HEK293 (cell line): ENCODE measurements around the gene EPB41L5.

Experiments
- CTCF ChIP-seq: fragments of 450-650 bp; formaldehyde crosslinking; IDR thresholded peaks from 2 replicates; pipeline ENCODE4 v1.5.1; 2016; ENCODE audit warnings: missing biosample characterization, missing genetic modification characterization
- KLF1 ChIP-seq: fragments of 450-650 bp; formaldehyde crosslinking; IDR thresholded peaks from 2 replicates; pipeline ENCODE4 v1.5.1; 2016; ENCODE audit warnings: missing biosample characterization, missing genetic modification characterization
- SP2 ChIP-seq: fragments of 450-650 bp; formaldehyde crosslinking; IDR thresholded peaks from 2 replicates; pipeline ENCODE4 v1.5.1; 2016; ENCODE audit warnings: missing biosample characterization, missing genetic modification characterization
- ZBTB49 ChIP-seq: fragments of 450-650 bp; formaldehyde crosslinking; IDR thresholded peaks from 2 replicates; pipeline ENCODE4 v1.5.1; 2016; ENCODE audit warnings: missing biosample characterization, missing genetic modification characterization, low read depth
- ZBTB8A ChIP-seq: fragments of 450-650 bp; formaldehyde crosslinking; IDR thresholded peaks from 2 replicates; pipeline ENCODE4 v1.5.1; 2016; ENCODE audit warnings: missing biosample characterization, missing genetic modification characterization
- ZFP37 ChIP-seq: fragments of 450-650 bp; formaldehyde crosslinking; IDR thresholded peaks from 2 replicates; pipeline ENCODE4 v1.5.1; 2016; ENCODE audit warnings: missing biosample characterization, missing genetic modification characterization
- ZNF10 ChIP-seq: fragments of 450-650 bp; formaldehyde crosslinking; IDR thresholded peaks from 2 replicates; pipeline ENCODE4 v1.5.1; 2017; ENCODE audit warnings: missing biosample characterization, missing genetic modification characterization
- ZNF214 ChIP-seq: fragments of 450-650 bp; formaldehyde crosslinking; IDR thresholded peaks from 2 replicates; pipeline ENCODE4 v1.5.1; 2017; ENCODE audit warnings: missing biosample characterization, mild to moderate bottlenecking, missing genetic modification characterization, borderline replicate concordance
- ZNF394 ChIP-seq: fragments of 450-650 bp; formaldehyde crosslinking; IDR thresholded peaks from 2 replicates; pipeline ENCODE4 v1.5.1; 2016; ENCODE audit warnings: missing biosample characterization, missing genetic modification characterization, mild to moderate bottlenecking, moderate library complexity, borderline replicate concordance
- ZNF398 ChIP-seq: fragments of 450-650 bp; formaldehyde crosslinking; IDR thresholded peaks from 2 replicates; pipeline ENCODE4 v1.5.1; 2017; ENCODE audit warnings: missing biosample characterization, missing genetic modification characterization
- ZNF544 ChIP-seq: fragments of 450-650 bp; formaldehyde crosslinking; IDR thresholded peaks from 2 replicates; pipeline ENCODE4 v1.5.0; 2017; ENCODE audit warnings: missing biosample characterization, missing genetic modification characterization
- ZNF660 ChIP-seq: fragments of 450-650 bp; IDR thresholded peaks from 2 replicates; pipeline ENCODE4 v1.5.1; 2018; ENCODE audit warnings: missing biosample characterization, mild to moderate bottlenecking, missing genetic modification characterization
- ZNF677 ChIP-seq: fragments of 450-650 bp; IDR thresholded peaks from 2 replicates; pipeline ENCODE4 v1.5.0; 2018; ENCODE audit warnings: missing biosample characterization, mild to moderate bottlenecking, missing genetic modification characterization, moderate library complexity

- TF ChIP-seq CTCF (tag by site-specific recombination) = no peak
- TF ChIP-seq ZBTB8A (tag by site-specific recombination) = no peak
- no peak for TF ChIP-seq ZNF660 (tag by site-specific recombination)
- TF ChIP-seq ZBTB49 (tag by site-specific recombination) = no peak
- TF ChIP-seq ZNF394 = no peak
- TF ChIP-seq KLF1 = no peak
- no peak for TF ChIP-seq ZNF10 (tag by site-specific recombination)
- no peak for TF ChIP-seq ZNF214 (tag by site-specific recombination)
- TF ChIP-seq ZNF544 (tag by site-specific recombination) = no peak
- TF ChIP-seq ZNF677 (tag by site-specific recombination) = no peak
- no peak for TF ChIP-seq ZFP37
- no peak for TF ChIP-seq SP2 (tag by site-specific recombination)
- no peak for TF ChIP-seq ZNF398 (tag by site-specific recombination)
Observed at GRCh38 chr2:120219291-120219690, 206.4 kb downstream of the EPB41L5 start.
